Cardiac muscle cell (in vitro differentiated cells and primary cell): ENCODE data around the gene DNAJC18. TPM values are rescaled to one million over a fixed set of nuclear protein-coding genes. Genes with fewer than 3 reads are reported as not detected.

Experiments
- DNase-seq, 2 donors: peaks; one replicate each; pipeline versions ENCODE4 v3.0.0 to v3.0.0-alpha.2; 2010 to 2017; ENCODE audit warnings: low read depth in 1 of 2, low spot score in 1 of 2
- H3K27ac ChIP-seq: fragments of 200-600 bp; sonication (generic); 2 replicates; pipeline ENCODE4 v1.5.1; 2016
- H3K27me3 ChIP-seq: fragments of 200-600 bp; sonication (generic); 2 replicates; pipeline ENCODE4 v1.6.0; 2016; ENCODE audit warnings: control low read depth
- H3K36me3 ChIP-seq: fragments of 200-600 bp; sonication (generic); 2 replicates; pipeline ENCODE4 v1.5.1; 2016; ENCODE audit warnings: control low read depth
- H3K4me1 ChIP-seq: fragments of 200-600 bp; sonication (generic); 2 replicates; pipeline ENCODE4 v1.8.1; 2017; ENCODE audit warnings: low read depth, mild to moderate bottlenecking, mixed run types
- H3K4me3 ChIP-seq: fragments of 200-600 bp; sonication (generic); 2 replicates; pipeline ENCODE4 v1.5.1; 2016; ENCODE audit warnings: mild to moderate bottlenecking
- H3K9me3 ChIP-seq: fragments of 200-600 bp; sonication (generic); 2 replicates; pipeline ENCODE4 v1.5.1; 2017; ENCODE audit warnings: low read depth, mild to moderate bottlenecking, control low read depth
- polyA plus RNA-seq: library from polyadenylated mRNA; unstranded; fragments of >200 nt; fragmentation: Nextera tagmentation; extraction: Ambion mirVana; gene quantifications from 2 replicates; pipeline ENCODE4 v1.2.1, GENCODE V29; 2016
- total RNA-seq: library from RNA; depleted of rRNA; stranded (reverse); fragments of >200 nt; gene quantifications from 2 replicates; pipeline ENCODE4 v1.2.3, GENCODE V29; 2016
- TF ChIP-seq, protein P1 (sequence below): IDR thresholded peaks from 2 replicates; pipeline ENCODE4 v1.5.1; 2012; ENCODE audit warnings: low read depth, mild to moderate bottlenecking, low read length

The DNAJC18 gene
- total and polyA plus RNA-seq, 2 experiments from 2014 or later: 10.1 to 17.4 TPM

DNA sequence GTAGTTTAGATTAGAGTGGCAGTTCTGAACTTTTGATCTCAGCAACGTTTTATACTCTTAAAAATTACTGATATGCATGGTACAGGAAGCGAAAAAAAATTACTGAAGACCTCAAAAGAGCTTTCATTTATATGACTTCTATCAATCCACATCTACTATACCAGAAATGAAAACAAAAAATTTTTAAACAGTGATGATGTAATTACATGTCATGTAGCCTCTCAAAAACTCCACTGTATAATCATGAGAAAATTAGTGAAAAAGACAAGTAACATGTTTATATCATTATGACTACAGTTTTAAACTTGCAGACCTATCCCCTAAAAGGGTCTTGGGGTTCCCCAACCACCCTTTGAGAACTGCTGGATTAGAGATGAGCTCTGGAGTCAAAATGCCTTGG is 9.3 kb downstream of the DNAJC18 start:
- Histone ChIP-seq H3K36me3 (peaks cover 48% of the 10 kb centered on the region), H3K27me3 (no peaks in the 10 kb centered on the region), H3K27ac (no peak overlapping the region), H3K9me3 (no peaks in the 10 kb centered on the region), H3K4me1 (no peaks in the 10 kb centered on the region), H3K4me3 (no peak overlapping the region)
- TF ChIP-seq, protein P1, sequence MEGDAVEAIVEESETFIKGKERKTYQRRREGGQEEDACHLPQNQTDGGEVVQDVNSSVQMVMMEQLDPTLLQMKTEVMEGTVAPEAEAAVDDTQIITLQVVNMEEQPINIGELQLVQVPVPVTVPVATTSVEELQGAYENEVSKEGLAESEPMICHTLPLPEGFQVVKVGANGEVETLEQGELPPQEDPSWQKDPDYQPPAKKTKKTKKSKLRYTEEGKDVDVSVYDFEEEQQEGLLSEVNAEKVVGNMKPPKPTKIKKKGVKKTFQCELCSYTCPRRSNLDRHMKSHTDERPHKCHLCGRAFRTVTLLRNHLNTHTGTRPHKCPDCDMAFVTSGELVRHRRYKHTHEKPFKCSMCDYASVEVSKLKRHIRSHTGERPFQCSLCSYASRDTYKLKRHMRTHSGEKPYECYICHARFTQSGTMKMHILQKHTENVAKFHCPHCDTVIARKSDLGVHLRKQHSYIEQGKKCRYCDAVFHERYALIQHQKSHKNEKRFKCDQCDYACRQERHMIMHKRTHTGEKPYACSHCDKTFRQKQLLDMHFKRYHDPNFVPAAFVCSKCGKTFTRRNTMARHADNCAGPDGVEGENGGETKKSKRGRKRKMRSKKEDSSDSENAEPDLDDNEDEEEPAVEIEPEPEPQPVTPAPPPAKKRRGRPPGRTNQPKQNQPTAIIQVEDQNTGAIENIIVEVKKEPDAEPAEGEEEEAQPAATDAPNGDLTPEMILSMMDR: no peak
- no peak for DNase-seq

DNA sequence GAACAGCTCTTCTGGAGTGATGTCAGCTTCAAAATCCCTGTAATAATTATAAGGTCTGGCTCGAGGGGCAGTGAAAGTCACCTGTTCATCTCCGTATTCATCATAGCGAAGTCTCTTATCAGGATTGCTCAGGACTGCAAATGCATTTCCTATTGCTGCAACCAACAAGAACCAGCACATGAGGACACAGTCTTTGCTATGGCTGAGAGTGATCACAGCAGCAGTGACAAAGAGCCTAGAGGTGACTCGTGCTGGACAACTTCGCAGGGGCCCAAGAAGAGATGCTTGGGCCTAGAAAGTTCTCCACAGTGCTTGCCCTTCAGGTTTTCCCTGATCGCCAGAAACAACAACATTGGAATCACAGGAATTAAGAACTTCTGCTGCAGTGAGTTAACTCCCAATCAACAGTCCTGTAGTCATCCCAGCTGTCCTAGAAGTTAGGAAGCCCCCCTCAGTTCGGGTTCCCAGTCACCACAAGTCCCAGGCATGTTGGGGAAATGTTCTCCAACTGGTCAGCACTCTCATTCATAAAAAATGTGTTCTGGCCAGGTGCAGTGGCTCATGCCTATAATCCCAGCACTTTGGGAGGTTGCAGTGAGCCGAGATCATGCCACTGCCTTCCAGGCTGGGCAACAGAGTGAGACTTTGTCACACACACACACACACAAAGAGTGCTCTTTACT is 13.0 kb downstream of the DNAJC18 start:
- Histone ChIP-seq H3K4me3 (no peak overlapping the region), H3K36me3 (peaks cover 42% of the 10 kb centered on the region), H3K9me3 (no peaks in the 10 kb centered on the region), H3K4me1 (no peaks in the 10 kb centered on the region), H3K27ac (no peak overlapping the region), H3K27me3 (no peaks in the 10 kb centered on the region)
- TF ChIP-seq, protein P1: no peak
- DNase-seq: peak in 1 of 2 donors; percentile 58

DNA sequence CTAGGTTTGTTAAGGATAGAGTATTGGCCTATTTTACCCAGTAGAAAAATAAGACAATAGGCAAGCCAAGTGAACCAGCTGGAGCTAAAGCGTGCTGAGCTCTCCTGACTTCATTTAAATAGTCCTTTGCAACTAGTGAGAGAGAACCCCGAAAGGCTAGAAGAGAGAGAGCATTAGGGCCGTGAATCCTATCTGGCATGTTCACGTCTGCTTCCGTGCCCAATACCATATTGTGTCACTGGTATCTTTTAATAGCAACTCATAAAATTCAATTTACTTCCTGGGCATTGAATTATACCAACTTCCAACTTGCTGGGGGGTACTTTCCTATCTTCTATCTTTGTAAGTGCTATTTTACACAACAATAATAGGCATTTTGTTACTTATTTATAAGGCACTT is 13.8 kb downstream of the DNAJC18 start:
- DNase-seq: no peak

DNA sequence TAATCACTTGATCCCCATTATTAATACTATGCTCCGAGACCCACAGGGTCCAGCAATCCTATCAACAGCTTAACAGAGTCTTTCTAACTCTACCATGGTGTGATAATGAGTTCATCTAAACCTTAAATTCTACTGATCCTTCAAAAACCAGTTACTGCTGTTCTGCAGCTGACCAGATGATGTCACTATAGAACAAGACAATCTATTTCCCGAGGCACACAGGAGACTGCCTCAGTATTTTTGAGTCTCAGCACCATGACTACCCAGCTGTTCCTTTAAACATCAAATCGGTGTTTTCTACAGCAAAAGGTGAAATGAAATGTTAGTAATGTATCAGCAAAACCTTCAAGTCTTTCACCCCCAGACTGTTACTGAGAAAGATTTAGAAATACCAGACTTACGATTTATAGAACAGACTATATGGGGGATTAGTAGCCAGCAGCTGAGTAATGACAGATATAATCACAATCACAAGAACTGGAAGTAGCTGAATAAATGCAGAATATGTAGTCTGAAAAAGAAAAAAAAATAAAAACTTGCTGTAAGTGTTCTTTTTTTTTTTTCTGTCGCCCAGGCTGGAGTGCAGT is 16.9 kb downstream of the DNAJC18 start:
- TF ChIP-seq, protein P1: peak; percentile 88

More for the DNA sequence above, 13.8 kb downstream of the DNAJC18 start:
- peaks cover under 1% of the 10 kb centered on the region for H3K4me1 ChIP-seq
- no peaks in the 10 kb centered on the region for H3K27me3 ChIP-seq
- TF ChIP-seq, protein P1: no peak
- no peaks in the 10 kb centered on the region for H3K9me3 ChIP-seq
- H3K27ac ChIP-seq: no peak overlapping the region
- H3K36me3 ChIP-seq: peaks cover 35% of the 10 kb centered on the region
- H3K4me3 ChIP-seq: no peak overlapping the region

DNA sequence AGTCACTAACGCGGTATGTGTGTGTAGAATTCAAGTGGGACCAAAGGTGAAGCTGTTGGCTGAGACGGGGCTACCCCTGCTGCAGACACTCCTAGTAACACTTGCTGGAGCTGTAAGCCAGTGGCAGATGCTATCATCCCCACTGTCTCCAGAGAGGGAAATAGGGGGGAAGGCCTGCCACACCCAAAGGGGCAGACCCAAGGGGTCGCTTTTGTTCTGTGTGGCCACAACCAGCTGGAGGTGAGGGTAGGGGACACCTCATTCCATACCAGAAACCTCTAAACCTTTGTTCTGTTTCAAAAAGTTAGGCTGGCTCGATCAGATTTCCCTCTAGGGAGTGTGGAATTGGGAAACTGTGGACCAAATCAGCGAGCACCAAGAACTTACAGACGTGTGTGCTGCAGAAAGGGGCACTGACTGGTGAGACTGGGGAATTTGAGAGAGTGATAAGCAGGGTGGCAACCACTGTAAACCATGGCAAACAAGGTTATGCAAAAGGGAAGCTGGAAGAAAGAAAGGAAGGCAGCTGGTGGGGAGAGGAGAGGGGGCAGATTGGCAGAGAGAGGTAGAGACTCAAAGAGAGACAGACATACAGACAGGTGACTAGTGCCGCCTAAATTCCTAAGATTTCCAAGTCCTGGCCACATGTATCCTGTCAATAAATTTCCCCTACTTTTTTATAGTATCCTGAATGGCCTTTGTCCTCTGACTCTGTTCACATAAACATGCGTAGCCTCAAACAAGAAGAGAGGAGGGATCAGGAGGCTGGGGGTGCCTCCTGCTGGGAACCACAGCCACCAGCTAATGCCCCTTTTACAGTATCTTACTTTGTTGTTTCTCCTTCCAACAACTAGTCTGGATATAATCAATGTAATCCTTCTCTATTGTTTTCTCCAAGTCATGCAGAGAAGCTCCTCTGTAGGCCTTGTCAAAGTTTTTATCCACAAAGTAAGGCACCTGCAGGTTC is 19.8 kb downstream of the DNAJC18 start:
- peak overlapping the region; percentile 89 for H3K27ac ChIP-seq
- no peaks in the 10 kb centered on the region for H3K9me3 ChIP-seq
- DNase-seq: no peak
- no peak overlapping the region for H3K4me3 ChIP-seq
- TF ChIP-seq, protein P1: no peak
- H3K36me3 ChIP-seq: peaks cover 8% of the 10 kb centered on the region
- H3K4me1 ChIP-seq: peaks cover 56% of the 10 kb centered on the region
- no peaks in the 10 kb centered on the region for H3K27me3 ChIP-seq

More for the DNA sequence above, 16.9 kb downstream of the DNAJC18 start:
- H3K36me3 ChIP-seq: peaks cover 25% of the 10 kb centered on the region
- H3K9me3 ChIP-seq: no peaks in the 10 kb centered on the region
- H3K4me1 ChIP-seq: peaks cover 30% of the 10 kb centered on the region
- no peaks in the 10 kb centered on the region for H3K27me3 ChIP-seq
- peak; percentile 67 to 84 for DNase-seq
- no peak overlapping the region for H3K4me3 ChIP-seq
- no peak overlapping the region for H3K27ac ChIP-seq
